Parathyroid adenoma (tissue), 2 donors: ENCODE measurements around the gene PARP12.

Source experiments
- H2AFZ ChIP-seq: fragments of 300-600 bp; sonication (generic); one replicate; pipeline ENCODE4 v1.7.0; 2017; ENCODE audit warnings: antibody characterized with exemption, mild to moderate bottlenecking
- H3K27ac ChIP-seq: fragments of 300-600 bp; sonication (generic); one replicate; pipeline ENCODE4 v1.7.0; 2017
- H3K27me3 ChIP-seq: fragments of 300-600 bp; sonication (generic); one replicate; pipeline ENCODE4 v1.7.0; 2017; ENCODE audit warnings: low read length; ENCODE audit not compliant: control insufficient read depth, insufficient read depth
- H3K36me3 ChIP-seq: fragments of 300-600 bp; sonication (generic); one replicate; pipeline ENCODE4 v1.7.0; 2017; ENCODE audit warnings: low read length; ENCODE audit not compliant: control insufficient read depth, insufficient read depth
- H3K4me1 ChIP-seq: fragments of 300-600 bp; sonication (generic); one replicate; pipeline ENCODE4 v1.7.0; 2017; ENCODE audit warnings: control low read depth
- H3K4me2 ChIP-seq: fragments of 300-600 bp; sonication (generic); one replicate; pipeline ENCODE4 v1.7.0; 2017; ENCODE audit warnings: low read length
- H3K4me3 ChIP-seq: fragments of 300-600 bp; sonication (generic); one replicate; pipeline ENCODE4 v1.7.0; 2017; ENCODE audit warnings: low read depth, low read length
- H3K79me2 ChIP-seq: fragments of 300-600 bp; sonication (generic); one replicate; pipeline ENCODE4 v1.7.0; 2017; ENCODE audit warnings: control low read depth
- H3K9ac ChIP-seq: fragments of 300-600 bp; sonication (generic); one replicate; pipeline ENCODE4 v1.7.0; 2017; ENCODE audit warnings: mild to moderate bottlenecking
- H3K9me3 ChIP-seq: fragments of 300-600 bp; sonication (generic); one replicate; pipeline ENCODE4 v1.7.0; 2017; ENCODE audit warnings: low read length; ENCODE audit not compliant: control insufficient read depth
- TF ChIP-seq, protein P1 (sequence below): fragments of 300-600 bp; sonication (generic); IDR thresholded peaks from one replicate; pipeline ENCODE4 v1.7.0; 2017; ENCODE audit warnings: antibody characterized with exemption, mild to moderate bottlenecking
- donor health status: primary hyperparathyroidism.

The PARP12 gene

GRCh38 chr7:140084972-140085371, 22.2 kb upstream of the PARP12 start:
- H3K9me3 ChIP-seq, result no peaks in the 10 kb centered on the region
- H3K36me3 ChIP-seq, result no peaks in the 10 kb centered on the region
- no peak overlapping the region for H2AFZ ChIP-seq
- H3K4me1 ChIP-seq, result no peaks in the 10 kb centered on the region
- no peak overlapping the region for H3K27ac ChIP-seq
- TF ChIP-seq, protein P1, sequence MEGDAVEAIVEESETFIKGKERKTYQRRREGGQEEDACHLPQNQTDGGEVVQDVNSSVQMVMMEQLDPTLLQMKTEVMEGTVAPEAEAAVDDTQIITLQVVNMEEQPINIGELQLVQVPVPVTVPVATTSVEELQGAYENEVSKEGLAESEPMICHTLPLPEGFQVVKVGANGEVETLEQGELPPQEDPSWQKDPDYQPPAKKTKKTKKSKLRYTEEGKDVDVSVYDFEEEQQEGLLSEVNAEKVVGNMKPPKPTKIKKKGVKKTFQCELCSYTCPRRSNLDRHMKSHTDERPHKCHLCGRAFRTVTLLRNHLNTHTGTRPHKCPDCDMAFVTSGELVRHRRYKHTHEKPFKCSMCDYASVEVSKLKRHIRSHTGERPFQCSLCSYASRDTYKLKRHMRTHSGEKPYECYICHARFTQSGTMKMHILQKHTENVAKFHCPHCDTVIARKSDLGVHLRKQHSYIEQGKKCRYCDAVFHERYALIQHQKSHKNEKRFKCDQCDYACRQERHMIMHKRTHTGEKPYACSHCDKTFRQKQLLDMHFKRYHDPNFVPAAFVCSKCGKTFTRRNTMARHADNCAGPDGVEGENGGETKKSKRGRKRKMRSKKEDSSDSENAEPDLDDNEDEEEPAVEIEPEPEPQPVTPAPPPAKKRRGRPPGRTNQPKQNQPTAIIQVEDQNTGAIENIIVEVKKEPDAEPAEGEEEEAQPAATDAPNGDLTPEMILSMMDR, result no peak
- H3K4me3 ChIP-seq, result no peak overlapping the region
- H3K4me2 ChIP-seq, result no peak overlapping the region
- no peaks in the 10 kb centered on the region for H3K79me2 ChIP-seq
- H3K9ac ChIP-seq, result no peak overlapping the region
- no peaks in the 10 kb centered on the region for H3K27me3 ChIP-seq

DNA sequence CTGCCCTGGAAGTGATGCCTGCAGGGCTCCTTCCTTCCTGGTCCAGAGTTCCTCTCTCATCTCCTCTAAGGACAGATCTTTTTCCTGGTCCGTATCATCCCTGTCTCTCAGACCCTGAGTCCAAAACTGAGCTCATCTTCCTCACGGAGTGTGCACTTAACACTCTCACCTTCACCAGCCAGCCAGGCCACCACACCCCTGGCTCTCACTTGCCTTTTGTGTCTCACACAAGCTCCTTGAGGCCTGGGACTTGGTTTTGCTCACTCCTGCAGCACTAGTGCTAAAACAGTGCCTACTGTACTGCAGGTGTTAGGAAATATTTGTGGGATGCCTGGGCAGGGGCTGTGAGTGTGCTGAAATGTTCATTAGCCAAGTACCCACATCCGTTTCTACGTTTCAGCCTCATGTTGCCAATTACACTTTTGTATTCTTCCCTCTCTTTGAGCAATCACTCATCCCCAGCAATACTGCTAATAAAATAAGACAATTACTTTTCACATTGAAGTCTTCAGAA, 21.4 kb upstream of the PARP12 start:
- no peaks in the 10 kb centered on the region for H3K79me2 ChIP-seq
- H3K27me3 ChIP-seq, result no peaks in the 10 kb centered on the region
- no peaks in the 10 kb centered on the region for H3K4me1 ChIP-seq
- H3K4me2 ChIP-seq, result no peak overlapping the region
- H3K9ac ChIP-seq, result no peak overlapping the region
- TF ChIP-seq, protein P1, result no peak
- H3K36me3 ChIP-seq, result no peaks in the 10 kb centered on the region
- H2AFZ ChIP-seq, result no peak overlapping the region
- no peak overlapping the region for H3K27ac ChIP-seq
- no peak overlapping the region for H3K4me3 ChIP-seq
- H3K9me3 ChIP-seq, result no peaks in the 10 kb centered on the region

DNA sequence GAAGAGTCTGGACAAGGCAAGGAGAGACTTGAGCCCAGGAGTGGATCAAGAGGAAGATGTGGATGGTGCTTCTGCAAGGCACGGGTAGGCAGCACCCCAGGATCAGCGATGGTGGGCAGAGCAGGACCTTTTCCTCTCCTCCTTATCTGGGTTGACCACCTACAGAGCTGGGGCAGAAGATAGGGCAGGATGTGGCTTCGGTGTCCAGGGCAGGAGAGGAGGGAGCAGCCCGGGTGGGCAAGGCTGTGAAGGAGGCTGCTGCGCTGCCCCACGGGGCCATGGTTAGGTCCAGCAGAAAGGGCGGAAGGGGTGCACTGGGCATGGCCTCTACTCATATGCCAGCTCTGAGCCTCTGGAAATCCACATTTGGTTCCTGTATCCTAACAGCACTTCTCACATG, 20.0 kb upstream of the PARP12 start:
- Histone ChIP-seq H3K27ac (no peak overlapping the region), H3K9me3 (no peaks in the 10 kb centered on the region), H2AFZ (no peak overlapping the region), H3K79me2 (no peaks in the 10 kb centered on the region), H3K27me3 (no peaks in the 10 kb centered on the region), H3K4me3 (no peak overlapping the region), H3K4me2 (no peak overlapping the region), H3K36me3 (no peaks in the 10 kb centered on the region), H3K4me1 (no peaks in the 10 kb centered on the region), H3K9ac (no peak overlapping the region)
- TF ChIP-seq, protein P1, result no peak

- Histone ChIP-seq H3K9me3 (no peaks in the 10 kb centered on the region), H2AFZ (no peak overlapping the region), H3K27me3 (no peaks in the 10 kb centered on the region), H3K79me2 (no peaks in the 10 kb centered on the region), H3K4me3 (no peak overlapping the region), H3K27ac (no peak overlapping the region), H3K9ac (no peak overlapping the region), H3K36me3 (no peaks in the 10 kb centered on the region), H3K4me2 (no peak overlapping the region), H3K4me1 (no peaks in the 10 kb centered on the region)
- TF ChIP-seq, protein P1, result no peak
Measured at GRCh38 chr7:140081774-140082425, 19.1 kb upstream of the PARP12 start.

- no peaks in the 10 kb centered on the region for H3K27me3 ChIP-seq
- no peak overlapping the region for H3K9ac ChIP-seq
- no peaks in the 10 kb centered on the region for H3K9me3 ChIP-seq
- TF ChIP-seq, protein P1, result no peak
- no peak overlapping the region for H3K4me3 ChIP-seq
- H3K4me1 ChIP-seq, result no peaks in the 10 kb centered on the region
- no peak overlapping the region for H3K27ac ChIP-seq
- no peak overlapping the region for H3K4me2 ChIP-seq
- H3K36me3 ChIP-seq, result no peaks in the 10 kb centered on the region
- H3K79me2 ChIP-seq, result no peaks in the 10 kb centered on the region
- H2AFZ ChIP-seq, result no peak overlapping the region
Measured at GRCh38 chr7:140080919-140081318, 18.2 kb upstream of the PARP12 start.
